ENCODE data around the gene NEFH.

DNA sequence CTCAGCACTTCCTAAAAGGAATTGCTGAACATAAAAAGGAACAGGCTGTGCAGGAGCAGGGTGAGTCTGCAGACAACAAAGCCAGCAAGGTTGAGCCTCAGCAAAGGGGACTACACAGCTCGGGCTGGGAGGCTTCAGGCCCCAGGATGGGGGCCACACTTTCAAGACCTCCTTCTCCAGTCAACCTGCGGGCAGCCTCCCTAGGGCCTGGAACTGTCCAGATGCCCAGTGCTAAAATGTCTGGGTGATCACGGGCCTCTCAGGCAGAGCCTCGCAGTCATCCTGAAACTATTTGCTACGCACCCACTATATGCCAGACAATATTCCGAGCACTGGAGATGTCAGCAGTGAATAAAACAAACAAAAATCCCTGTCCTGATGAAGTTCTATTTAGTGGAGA lies 3.9 kb upstream of the NEFH start:
- TF ChIP-seq TAF1 (IDR thresholded peaks at IDR 0.05; ENCODE audit: low read depth) (no peak), TEAD4 (IDR thresholded peaks at IDR 0.05) (no peak), YY1 (IDR thresholded peaks at IDR 0.05; ENCODE audit: low read depth) (no peak), TCF12 (IDR thresholded peaks at IDR 0.05; ENCODE audit: low read depth) (no peak), EGR1 (IDR thresholded peaks at IDR 0.05) (no peak), RAD21 (IDR thresholded peaks at IDR 0.05; ENCODE audit: low read depth) (no peak), EP300 (IDR thresholded peaks at IDR 0.05; ENCODE audit: borderline replicate concordance) (no peak), CEBPB (IDR thresholded peaks at IDR 0.05) (no peak), NFIC (IDR thresholded peaks at IDR 0.05) (no peak), CREB1 (IDR thresholded peaks at IDR 0.05; ENCODE audit: low read depth) (no peak), ZBTB7A (IDR thresholded peaks at IDR 0.05; ENCODE audit: low read depth) (no peak)
- TF ChIP-seq, protein P1, sequence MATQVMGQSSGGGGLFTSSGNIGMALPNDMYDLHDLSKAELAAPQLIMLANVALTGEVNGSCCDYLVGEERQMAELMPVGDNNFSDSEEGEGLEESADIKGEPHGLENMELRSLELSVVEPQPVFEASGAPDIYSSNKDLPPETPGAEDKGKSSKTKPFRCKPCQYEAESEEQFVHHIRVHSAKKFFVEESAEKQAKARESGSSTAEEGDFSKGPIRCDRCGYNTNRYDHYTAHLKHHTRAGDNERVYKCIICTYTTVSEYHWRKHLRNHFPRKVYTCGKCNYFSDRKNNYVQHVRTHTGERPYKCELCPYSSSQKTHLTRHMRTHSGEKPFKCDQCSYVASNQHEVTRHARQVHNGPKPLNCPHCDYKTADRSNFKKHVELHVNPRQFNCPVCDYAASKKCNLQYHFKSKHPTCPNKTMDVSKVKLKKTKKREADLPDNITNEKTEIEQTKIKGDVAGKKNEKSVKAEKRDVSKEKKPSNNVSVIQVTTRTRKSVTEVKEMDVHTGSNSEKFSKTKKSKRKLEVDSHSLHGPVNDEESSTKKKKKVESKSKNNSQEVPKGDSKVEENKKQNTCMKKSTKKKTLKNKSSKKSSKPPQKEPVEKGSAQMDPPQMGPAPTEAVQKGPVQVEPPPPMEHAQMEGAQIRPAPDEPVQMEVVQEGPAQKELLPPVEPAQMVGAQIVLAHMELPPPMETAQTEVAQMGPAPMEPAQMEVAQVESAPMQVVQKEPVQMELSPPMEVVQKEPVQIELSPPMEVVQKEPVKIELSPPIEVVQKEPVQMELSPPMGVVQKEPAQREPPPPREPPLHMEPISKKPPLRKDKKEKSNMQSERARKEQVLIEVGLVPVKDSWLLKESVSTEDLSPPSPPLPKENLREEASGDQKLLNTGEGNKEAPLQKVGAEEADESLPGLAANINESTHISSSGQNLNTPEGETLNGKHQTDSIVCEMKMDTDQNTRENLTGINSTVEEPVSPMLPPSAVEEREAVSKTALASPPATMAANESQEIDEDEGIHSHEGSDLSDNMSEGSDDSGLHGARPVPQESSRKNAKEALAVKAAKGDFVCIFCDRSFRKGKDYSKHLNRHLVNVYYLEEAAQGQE (IDR thresholded peaks at IDR 0.05; ENCODE audit: low read depth), result peak; percentile 90
- TF ChIP-seq, protein P2, sequence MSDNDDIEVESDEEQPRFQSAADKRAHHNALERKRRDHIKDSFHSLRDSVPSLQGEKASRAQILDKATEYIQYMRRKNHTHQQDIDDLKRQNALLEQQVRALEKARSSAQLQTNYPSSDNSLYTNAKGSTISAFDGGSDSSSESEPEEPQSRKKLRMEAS (IDR thresholded peaks at IDR 0.05), result no peak
- TF ChIP-seq, protein P3, sequence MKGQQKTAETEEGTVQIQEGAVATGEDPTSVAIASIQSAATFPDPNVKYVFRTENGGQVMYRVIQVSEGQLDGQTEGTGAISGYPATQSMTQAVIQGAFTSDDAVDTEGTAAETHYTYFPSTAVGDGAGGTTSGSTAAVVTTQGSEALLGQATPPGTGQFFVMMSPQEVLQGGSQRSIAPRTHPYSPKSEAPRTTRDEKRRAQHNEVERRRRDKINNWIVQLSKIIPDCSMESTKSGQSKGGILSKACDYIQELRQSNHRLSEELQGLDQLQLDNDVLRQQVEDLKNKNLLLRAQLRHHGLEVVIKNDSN (IDR thresholded peaks at IDR 0.05), result no peak
